PFSK-1 (cell line): ENCODE results near the gene CTPS1.

Source experiments
- POLR2AphosphoS5 ChIP-seq: IDR thresholded peaks from 2 replicates; pipeline ENCODE4 v1.6.1; 2012; ENCODE audit warnings: low read depth, mild to moderate bottlenecking, control low read depth, low read length, moderate library complexity
- SIN3A ChIP-seq: IDR thresholded peaks from 2 replicates; pipeline ENCODE4 v1.6.1; 2012; ENCODE audit warnings: mild to moderate bottlenecking, low read length, moderate library complexity, borderline replicate concordance; ENCODE audit not compliant: insufficient read depth
- TAF1 ChIP-seq: IDR thresholded peaks from 2 replicates; pipeline ENCODE4 v1.6.1; 2012; ENCODE audit warnings: low read length, control low read depth, borderline replicate concordance; ENCODE audit not compliant: insufficient read depth
- TF ChIP-seq, protein P1 (sequence below), 2 experiments: IDR thresholded peaks; 2 replicates each; pipeline versions ENCODE4 v1.6.1 to v1.8.0; 2011 to 2012; ENCODE audit warnings: low read depth in 2 of 2, low read length in 2 of 2, control low read depth in 1 of 2, inconsistent platforms in 1 of 2, mild to moderate bottlenecking in 1 of 2, moderate library complexity in 1 of 2; ENCODE audit not compliant: insufficient read depth in 1 of 2

DNA sequence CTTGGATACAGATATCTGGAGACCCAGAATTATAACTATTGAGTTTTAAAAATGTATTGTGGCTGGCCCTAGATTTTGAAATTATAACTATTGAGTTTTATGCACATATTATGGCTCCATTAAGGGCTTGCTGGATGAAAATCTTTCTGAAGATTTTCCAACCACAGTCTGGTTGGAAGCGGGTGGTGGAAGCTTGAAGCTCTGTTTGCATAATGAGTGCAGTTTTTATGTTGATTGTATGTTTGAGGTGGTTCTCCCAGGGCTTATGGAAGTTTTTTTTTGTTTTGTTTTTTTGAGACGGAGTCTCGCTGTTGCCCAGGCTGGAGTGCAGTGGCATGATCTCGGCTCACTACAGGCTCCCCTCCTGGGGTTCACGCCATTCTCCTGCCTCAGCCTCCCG lies 10.1 kb upstream of the CTPS1 start:
- no peak for TF ChIP-seq TAF1
- no peak for TF ChIP-seq POLR2AphosphoS5
- TF ChIP-seq, protein P1, sequence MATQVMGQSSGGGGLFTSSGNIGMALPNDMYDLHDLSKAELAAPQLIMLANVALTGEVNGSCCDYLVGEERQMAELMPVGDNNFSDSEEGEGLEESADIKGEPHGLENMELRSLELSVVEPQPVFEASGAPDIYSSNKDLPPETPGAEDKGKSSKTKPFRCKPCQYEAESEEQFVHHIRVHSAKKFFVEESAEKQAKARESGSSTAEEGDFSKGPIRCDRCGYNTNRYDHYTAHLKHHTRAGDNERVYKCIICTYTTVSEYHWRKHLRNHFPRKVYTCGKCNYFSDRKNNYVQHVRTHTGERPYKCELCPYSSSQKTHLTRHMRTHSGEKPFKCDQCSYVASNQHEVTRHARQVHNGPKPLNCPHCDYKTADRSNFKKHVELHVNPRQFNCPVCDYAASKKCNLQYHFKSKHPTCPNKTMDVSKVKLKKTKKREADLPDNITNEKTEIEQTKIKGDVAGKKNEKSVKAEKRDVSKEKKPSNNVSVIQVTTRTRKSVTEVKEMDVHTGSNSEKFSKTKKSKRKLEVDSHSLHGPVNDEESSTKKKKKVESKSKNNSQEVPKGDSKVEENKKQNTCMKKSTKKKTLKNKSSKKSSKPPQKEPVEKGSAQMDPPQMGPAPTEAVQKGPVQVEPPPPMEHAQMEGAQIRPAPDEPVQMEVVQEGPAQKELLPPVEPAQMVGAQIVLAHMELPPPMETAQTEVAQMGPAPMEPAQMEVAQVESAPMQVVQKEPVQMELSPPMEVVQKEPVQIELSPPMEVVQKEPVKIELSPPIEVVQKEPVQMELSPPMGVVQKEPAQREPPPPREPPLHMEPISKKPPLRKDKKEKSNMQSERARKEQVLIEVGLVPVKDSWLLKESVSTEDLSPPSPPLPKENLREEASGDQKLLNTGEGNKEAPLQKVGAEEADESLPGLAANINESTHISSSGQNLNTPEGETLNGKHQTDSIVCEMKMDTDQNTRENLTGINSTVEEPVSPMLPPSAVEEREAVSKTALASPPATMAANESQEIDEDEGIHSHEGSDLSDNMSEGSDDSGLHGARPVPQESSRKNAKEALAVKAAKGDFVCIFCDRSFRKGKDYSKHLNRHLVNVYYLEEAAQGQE (IDR thresholded peaks at IDR 0.05; ENCODE audit: insufficient read depth in 1 of 2, low read depth in 2 of 2, low read length in 2 of 2): no peak
- no peak for TF ChIP-seq SIN3A
